Measurements from ENCODE around the gene TNS1.

DNA sequence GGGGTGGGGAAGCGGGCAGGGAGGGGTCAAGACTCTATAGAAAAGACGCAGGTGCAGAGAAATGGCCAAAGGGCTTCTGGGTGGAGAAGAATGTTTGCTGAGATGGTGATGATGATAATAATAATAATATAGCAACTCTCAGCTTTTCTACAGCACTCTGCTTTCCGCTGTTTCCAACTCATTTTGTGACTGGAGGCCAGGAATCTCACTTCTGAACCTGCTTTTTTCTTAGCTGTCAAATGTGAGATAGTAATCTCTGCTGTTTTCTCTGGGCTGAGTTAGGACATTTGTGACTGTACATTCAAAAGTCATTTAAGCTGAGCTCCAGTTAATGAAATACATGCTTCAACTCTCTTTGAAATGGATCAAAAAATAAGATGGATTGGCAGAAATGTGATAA, 58.4 kb downstream of the TNS1 start:
- TF ChIP-seq, protein P1, sequence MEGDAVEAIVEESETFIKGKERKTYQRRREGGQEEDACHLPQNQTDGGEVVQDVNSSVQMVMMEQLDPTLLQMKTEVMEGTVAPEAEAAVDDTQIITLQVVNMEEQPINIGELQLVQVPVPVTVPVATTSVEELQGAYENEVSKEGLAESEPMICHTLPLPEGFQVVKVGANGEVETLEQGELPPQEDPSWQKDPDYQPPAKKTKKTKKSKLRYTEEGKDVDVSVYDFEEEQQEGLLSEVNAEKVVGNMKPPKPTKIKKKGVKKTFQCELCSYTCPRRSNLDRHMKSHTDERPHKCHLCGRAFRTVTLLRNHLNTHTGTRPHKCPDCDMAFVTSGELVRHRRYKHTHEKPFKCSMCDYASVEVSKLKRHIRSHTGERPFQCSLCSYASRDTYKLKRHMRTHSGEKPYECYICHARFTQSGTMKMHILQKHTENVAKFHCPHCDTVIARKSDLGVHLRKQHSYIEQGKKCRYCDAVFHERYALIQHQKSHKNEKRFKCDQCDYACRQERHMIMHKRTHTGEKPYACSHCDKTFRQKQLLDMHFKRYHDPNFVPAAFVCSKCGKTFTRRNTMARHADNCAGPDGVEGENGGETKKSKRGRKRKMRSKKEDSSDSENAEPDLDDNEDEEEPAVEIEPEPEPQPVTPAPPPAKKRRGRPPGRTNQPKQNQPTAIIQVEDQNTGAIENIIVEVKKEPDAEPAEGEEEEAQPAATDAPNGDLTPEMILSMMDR (IDR thresholded peaks at IDR 0.05): no peak
- no peak for TF ChIP-seq TCF7L2 (IDR thresholded peaks at IDR 0.05; ENCODE audit: low read depth, low read length)
- TF ChIP-seq, protein P2, sequence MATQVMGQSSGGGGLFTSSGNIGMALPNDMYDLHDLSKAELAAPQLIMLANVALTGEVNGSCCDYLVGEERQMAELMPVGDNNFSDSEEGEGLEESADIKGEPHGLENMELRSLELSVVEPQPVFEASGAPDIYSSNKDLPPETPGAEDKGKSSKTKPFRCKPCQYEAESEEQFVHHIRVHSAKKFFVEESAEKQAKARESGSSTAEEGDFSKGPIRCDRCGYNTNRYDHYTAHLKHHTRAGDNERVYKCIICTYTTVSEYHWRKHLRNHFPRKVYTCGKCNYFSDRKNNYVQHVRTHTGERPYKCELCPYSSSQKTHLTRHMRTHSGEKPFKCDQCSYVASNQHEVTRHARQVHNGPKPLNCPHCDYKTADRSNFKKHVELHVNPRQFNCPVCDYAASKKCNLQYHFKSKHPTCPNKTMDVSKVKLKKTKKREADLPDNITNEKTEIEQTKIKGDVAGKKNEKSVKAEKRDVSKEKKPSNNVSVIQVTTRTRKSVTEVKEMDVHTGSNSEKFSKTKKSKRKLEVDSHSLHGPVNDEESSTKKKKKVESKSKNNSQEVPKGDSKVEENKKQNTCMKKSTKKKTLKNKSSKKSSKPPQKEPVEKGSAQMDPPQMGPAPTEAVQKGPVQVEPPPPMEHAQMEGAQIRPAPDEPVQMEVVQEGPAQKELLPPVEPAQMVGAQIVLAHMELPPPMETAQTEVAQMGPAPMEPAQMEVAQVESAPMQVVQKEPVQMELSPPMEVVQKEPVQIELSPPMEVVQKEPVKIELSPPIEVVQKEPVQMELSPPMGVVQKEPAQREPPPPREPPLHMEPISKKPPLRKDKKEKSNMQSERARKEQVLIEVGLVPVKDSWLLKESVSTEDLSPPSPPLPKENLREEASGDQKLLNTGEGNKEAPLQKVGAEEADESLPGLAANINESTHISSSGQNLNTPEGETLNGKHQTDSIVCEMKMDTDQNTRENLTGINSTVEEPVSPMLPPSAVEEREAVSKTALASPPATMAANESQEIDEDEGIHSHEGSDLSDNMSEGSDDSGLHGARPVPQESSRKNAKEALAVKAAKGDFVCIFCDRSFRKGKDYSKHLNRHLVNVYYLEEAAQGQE (IDR thresholded peaks at IDR 0.05; ENCODE audit: insufficient read depth in 1 of 2, low read depth in 2 of 2, low read length in 1 of 2): no peak

Data from Panc1 (cell line).